HEK293T (cell line): Measurements from ENCODE around the gene CTSZ.
"Not testable (repeated sequence)": the region's sequence is repeated elsewhere in the genome, so short reads cannot be mapped to it uniquely, and the experiment has no call there.

ENCODE experiments used
- LEF1 ChIP-seq: fragments of 450-650 bp; IDR thresholded peaks from 2 replicates; pipeline ENCODE4 v1.6.1; 2017; ENCODE audit warnings: mild to moderate bottlenecking, borderline replicate concordance
- SUZ12 ChIP-seq: fragments of 450-650 bp; IDR thresholded peaks from 2 replicates; pipeline ENCODE4 v1.6.1; 2016; ENCODE audit warnings: mild to moderate bottlenecking

DNA sequence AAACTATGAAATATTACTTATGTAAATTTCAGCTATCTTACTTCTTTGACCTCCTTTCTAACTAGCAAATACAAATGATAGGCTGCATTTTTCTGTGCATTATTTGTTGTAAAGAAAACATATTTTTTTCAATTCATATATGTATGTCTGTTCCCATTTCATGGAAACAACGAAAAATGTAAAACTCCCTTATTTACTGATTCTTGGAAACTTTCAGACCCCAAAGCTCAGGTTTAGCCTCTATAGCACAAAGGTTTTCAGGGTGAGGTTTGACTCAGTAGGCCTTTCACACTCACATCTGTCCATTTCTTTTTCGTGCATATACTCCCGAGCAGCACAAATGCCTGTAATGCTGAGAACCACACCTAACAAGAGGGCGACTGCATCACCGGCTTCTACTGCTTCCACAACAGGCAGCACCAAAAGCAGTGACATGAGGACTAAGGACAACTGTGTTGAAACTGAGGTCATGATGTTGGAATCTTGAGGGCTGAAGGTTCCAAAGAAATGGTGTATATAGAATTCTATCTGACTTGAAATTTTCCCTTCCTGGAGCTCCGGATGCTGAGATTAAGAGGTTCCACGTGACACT lies 59.2 kb downstream of the CTSZ start:
- TF ChIP-seq LEF1, SUZ12: not testable (repeated sequence)
